Measurements from ENCODE around the gene CAMTA1.
A peak's percentile ranks its signal among the peaks of the same experiment; 100 is the strongest.
"Not testable (repeated sequence)": the region's sequence is repeated elsewhere in the genome, so short reads cannot be mapped to it uniquely, and the experiment has no call there.

CAMTA1 gene

DNA sequence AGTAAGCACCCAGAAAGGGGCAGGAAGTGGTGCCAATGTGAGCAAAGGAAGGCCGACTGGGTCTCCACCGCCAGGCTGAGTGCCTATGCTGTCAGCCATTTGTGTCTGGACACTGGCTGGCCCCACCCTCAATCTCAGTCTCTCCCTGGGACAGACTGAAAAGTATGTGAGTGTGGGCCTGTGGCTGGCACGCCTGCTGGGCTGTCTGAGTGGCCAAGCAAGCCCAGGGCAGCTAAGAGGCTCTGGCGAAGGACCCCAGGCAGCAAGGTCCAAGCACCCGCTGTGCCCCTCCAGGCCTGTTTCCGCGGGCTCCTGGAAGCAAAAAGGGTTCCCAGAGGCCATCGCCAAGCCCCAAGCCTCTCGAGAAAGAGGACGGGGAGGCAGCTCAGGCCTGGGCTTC is 892.6 kb downstream of the CAMTA1 start:
- no peak for DNase-seq

- DNase-seq: no peak
Measured at GRCh38 chr1:7678491-7679158, 893.4 kb downstream of the CAMTA1 start.

DNA sequence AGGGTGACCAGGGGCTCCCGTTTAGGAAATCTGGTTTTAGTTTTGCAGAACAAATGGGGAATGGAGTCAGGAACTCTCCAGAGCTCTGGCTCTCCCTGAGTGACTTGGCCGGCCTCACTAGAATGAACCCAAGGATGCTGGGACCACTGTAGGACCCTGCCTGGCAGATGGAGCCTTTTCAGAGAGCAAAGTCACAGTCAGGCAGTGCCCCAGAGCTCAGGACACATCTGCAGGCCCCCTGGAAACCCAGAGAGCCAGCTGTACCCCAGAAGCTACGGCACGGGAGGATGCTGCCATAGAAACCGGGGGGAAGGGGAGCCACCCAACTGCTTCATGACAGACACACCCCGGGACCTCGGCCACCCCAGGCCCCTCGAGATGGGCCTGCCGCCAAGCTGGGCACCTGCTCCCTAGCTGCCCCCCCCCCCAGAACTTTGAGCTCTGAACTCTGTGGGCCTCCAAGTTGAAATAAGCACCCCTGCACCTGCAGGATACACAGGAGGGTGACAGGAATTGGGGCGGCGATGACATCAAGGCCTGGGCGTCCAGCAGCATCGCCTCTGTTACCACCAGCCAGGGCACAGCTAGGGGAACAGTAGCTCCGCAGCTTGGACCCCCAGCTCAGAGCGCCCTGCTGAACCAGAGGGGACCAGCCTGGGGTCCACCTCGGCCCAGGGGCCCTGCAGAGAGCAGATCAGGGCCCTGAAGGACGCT is 894.1 kb downstream of the CAMTA1 start:
- DNase-seq: no peak

DNA sequence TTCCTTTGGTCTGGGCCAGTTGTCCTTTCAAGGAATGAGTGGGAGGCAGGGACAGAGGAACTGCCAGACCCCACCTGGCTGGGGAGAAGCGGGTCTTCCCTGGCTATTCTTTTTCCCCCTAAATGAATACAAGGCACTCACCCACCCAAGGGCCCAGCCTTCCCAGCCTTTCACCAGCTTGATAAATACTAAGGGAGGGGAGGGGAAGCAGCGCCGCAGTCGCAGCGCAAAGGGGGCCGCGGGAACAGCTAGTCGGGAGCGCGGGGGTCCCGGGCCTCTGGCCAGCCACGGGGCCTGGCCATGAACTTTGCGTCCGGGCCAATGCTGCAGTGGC is 894.6 kb downstream of the CAMTA1 start:
- DNase-seq: no peak

- DNase-seq: peak in 4 of 5 experiments; percentile 22 to 41 (median 34)
Measured at GRCh38 chr1:7680207-7680954, 895.1 kb downstream of the CAMTA1 start.

GRCh38 chr1:7680955-7681268 is 895.7 kb downstream of the CAMTA1 start:
- DNase-seq: no peak

DNA sequence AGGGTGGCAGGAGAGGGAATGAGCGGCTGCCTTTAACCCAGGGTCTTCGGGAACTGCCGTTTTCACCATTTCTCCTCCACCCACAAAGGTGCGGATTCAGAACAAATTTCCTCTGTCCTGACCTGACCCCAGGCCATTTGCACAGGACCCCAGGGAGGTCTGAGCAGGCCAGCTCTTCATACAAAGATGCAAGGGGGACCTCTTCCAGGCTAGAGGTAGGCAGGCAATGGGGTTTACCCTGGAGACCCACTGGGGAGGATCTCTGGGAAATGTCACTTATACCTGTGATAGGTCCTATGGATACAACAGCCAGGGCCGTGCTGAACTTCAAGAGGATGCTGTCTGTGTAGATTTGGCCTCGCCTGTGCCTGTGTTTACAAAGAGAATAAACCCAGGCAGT is 896.1 kb downstream of the CAMTA1 start:
- no peak for DNase-seq

GRCh38 chr1:7683521-7683920 is 898.3 kb downstream of the CAMTA1 start:
- DNase-seq: no peak

DNA sequence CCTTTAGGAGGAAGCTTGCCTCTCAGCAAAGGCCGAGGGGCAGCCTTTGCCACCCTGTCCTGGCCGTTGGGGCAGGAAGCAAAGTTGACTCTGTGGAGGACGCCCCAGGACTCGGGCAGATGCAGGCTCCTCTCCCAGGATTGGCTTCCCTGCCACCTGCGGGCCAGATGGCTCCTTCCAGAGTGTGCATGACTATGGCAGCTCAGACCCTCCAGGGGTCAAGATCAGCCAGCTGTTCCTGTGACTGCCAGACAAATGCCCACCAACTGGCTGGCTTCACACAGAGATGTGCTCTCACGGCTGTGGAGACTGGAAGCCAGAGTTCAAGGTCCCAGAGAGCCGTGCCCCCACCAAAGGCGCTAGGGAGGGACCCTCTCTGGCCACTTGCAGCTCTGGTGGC is 898.9 kb downstream of the CAMTA1 start:
- no peak for DNase-seq

- DNase-seq: no peak
Measured at GRCh38 chr1:7684861-7685635, 899.8 kb downstream of the CAMTA1 start.

DNA sequence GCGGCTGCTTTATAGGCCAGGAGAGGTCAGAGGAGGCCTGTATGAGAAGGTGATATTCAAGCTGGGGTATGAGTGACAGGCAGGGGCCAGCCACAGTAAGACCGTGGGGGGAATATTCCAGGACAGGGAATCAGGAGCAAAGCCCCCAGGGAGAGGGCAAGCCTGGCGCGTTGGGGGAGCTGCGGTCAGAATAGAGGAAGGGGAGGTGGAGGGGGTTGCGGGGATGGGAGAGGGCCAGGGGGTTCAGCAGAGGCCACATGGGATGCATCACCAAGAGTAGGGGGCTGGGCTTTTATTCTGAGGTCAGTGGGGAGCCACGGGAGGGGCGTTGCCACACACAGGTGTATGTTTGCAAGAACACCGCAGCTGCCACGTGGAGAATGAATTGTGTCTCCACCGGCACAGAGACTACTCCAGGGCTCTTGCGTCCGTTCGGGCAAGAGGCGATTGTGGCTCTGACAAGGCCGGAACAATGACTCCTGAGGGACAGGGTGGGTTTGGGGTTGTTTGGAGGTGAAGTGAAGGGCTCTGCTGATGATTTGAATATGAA is 901.1 kb downstream of the CAMTA1 start:
- no peak for DNase-seq

DNA sequence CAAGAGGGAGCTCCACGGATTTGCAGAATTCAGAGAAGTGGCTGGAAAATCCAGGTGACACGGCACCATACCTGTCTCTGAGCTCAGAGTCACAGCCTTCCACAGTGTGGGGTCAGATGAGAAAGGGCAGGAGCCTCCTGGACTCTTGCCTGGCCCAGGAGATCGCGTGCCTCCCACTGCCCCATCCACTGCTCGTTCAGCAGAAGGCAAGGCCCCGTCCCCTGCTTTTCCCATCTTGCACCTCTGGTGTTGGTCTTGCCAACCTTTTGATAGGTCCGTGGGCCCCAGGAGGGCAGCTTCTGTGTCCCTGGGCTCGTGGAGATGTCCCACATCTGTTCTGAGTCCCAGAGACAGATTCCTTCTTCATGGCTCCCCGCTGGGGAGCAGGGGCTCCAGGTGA is 902.2 kb downstream of the CAMTA1 start:
- DNase-seq: no peak

- DNase-seq: no peak
Measured at GRCh38 chr1:7688659-7689058, 903.4 kb downstream of the CAMTA1 start.

- not testable (repeated sequence) for DNase-seq
Measured at GRCh38 chr1:7689307-7689706, 904.1 kb downstream of the CAMTA1 start.

DNA sequence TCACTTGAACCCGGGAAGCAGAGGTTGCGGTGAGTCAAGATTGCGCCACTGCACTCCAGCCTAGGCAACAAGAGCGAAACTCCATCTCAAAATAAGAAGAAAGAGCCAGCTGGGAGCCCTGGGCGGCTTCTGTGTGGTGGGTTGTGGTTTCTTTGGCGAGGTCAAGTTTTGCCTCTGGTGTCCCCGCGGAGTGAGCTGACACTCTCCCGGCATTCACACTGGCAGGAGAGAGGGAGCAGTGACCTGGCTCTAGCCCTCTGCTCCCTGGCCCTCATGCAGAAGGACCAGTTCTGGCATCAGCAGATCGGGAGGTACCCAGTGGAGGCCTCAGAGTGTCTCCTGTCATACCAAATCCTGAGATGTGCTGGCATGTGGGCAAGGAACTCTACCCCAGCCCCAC is 904.8 kb downstream of the CAMTA1 start:
- DNase-seq: no peak

DNA sequence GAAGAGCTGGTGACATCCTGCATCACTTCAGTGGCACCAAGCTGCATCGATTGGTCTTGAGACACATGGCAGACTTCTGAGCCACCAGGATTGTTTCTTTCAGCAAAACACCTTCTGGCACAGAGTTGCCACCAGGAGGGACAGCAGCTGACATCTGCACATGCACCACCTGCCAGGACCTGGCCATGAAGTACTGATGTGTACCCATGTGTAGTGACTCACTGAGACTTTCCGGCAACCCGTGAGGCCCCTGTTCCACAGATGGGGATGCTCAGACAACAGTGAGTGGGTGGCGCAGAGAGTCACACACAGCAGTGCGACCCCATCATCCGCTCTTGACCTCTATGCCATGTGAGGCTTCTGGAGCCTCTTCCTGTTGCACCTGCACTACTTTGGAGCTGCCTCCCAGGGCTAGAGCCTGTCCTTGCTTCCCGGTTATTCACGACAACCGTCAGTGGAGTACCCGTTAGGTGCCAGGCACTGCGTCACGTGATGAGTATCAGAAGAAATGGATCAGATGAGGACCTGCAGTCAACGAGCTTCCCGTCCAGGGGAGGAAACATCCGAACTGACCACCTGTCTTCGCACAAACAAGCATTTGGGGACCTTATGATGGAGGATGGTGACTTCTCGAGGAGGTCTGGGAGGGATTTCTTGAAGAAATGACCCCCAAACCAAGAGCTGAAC is 905.4 kb downstream of the CAMTA1 start:
- no peak for DNase-seq

DNA sequence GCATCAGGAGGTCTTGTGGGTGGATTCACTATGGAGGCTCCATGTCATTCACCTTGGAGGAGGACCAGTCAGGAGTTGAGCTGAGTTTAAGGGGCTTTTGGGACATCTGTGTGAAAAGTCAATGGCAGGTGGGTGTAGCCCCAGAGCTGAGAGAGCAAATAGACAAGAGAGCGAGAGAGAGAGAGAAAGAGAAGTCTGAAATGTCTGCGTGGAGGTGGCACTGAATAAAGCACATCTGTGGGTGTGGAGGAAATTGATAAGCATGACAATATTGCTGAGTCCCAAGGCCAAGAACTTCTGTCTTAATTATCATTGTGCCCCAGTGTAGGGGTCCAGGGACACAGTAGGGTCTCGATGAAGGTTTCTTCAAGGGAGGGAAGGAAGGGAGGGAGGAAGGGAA is 906.3 kb downstream of the CAMTA1 start:
- no peak for DNase-seq

- DNase-seq: no peak
Measured at GRCh38 chr1:7692005-7692404, 906.8 kb downstream of the CAMTA1 start.

- DNase-seq: not testable (repeated sequence)
Measured at GRCh38 chr1:7693037-7693436, 907.8 kb downstream of the CAMTA1 start.

DNA sequence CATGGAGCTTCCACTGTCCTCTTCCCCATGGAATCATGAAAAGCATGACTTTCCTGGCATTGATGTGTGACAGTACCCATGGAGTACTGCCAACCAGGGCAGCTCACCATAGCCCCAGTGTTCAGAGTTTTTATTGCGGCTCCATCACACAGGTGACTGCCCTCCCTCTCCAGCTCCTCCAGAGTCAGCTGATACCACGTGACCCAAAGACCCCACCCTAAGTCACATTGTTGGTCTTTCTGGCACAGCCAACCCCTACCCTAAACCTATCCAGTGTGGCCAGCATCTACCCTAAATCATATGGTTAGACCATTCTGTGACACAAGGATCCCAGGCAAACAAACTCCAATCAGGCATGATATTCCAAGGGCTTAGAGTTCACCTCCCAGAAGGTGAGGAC is 908.4 kb downstream of the CAMTA1 start:
- DNase-seq: no peak

DNA sequence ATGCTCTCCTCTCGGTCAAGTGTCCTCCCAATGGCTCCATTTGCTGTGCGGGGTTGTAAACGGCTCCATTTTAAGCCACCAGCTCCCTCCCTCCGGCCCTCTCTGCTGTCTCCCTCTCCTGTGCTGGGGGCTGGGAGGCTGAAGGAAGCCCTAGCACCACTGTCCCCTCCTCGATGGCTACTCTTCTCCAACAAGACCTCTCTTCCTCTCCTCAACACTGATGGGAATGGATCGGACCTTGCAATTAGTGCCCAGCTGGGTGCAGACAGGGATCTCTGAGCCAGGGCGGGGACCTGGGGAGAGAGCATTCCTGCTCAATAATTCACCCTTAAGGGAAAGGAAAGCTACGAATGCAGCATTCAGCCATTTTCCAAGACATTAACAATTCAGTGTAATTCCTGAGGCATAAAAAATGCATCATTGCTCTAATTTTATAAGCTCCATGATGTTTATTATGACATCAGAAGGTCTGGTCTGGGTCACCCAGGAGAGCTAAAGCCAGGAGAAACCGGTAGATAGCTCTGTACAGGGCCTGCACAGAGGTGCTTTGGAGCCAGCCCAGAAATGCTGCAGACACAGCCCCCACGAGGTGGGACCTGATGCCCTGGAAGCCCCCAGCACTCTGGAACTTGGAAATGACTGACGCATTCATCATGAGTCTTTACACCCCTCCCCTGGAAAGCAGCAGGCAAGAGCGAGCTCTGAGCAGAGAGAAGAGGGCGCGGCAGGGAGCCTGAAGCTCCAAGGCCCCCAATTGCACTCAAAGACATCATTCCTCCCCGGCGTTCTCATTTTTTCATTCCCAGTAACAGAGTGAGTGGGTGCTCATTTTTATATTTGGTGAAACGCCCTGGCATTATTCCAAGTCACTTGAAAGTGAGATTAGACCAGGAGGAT is 909.6 kb downstream of the CAMTA1 start:
- DNase-seq: no peak

Data from T-helper 2 cell (primary cell).